NCI-H2107 (cell line): ENCODE measurements around the gene MAML2.
"Not testable (repeated sequence)": the region's sequence is repeated elsewhere in the genome, so short reads cannot be mapped to it uniquely, and the experiment has no call there.

Experiments
- DNase-seq: peaks from one replicate; lab custom pipeline; 2025; lab: John Stamatoyannopoulos, UW

MAML2 gene

DNA sequence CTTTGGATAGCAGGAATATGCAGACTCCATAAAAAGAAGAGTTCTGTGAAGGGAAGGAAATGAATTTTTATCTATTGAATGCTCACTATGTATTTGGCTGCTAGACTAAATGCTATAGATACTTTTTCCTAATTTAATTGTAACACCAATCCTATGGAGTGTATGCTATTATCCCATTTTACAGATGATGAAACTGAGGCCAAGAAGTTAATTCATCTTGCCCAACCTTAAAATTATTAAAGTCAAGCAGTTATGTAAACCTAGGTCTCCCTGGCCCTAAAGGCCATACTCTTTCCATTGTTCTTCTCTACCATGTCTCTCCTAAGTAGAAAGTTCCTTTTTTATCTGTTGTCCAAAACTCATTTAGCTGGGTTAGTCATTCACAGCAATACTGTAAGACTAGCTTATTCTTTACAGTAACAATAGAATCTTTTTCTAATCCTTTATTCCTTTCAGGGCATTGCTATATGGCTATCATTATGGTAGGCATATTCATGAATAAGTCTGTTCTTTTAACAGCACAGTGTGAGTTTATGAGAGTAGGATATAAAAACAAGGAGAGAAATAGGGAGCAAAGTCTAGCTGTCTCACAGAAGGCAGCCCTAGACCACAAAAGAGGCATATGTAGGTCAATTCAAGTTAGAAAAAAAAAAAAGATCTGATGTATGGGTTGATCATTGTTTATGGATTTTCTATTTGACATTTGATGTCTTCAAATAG, 50.5 kb downstream of the MAML2 start:
- no peak for DNase-seq

- no peak for DNase-seq
Observed at GRCh38 chr11:96290631-96291030, 52.4 kb downstream of the MAML2 start.

GRCh38 chr11:96290031-96290430, 53.0 kb downstream of the MAML2 start:
- no peak for DNase-seq

DNA sequence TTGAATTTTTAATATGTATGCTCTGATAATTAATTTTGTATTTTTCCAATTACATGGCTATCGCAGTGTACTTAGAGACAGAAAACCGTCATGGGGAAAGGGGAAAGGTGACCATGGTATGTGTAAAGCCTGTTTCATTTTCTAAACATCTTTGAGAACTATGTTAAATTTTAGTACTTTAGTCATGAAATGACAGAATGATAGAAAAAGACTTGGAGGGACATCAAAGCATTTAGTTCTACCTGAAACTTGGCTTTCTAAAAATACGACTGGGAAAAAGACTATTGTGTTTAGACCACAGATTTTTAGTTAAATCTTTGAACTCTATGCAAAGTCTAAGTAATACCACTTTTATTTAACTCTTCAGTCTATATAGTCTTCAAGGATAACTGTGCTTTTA, 54.1 kb downstream of the MAML2 start:
- no peak for DNase-seq

DNA sequence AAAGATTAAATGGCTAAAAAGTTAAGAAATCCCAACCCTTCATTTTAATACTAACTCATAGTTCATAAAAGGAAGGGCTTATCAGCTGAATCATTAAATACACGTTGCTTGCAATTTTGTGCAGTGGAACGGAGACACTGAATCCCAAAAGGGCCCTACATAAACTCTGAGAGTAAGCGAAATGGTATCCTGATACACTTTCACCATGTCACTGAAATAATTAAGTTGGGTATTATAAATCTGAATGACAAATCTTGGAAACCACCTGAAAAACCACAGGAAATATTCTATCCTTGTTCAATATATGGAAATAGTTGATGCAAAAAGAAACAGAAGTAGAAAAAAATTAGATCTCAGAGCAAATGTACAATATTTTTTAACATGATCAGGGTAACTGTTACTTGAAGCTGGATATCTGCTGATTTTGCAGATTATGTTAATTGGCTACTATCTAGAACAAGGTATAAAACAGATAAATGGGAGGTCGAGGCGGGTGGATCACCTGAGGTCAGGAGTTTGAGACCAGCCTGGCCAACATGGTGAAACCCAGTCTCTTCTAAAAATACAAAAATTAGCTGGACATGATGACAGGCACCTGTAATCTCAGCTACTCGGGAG, 55.1 kb downstream of the MAML2 start:
- DNase-seq: no peak

GRCh38 chr11:96285985-96286384, 57.0 kb downstream of the MAML2 start:
- DNase-seq: not testable (repeated sequence)

DNA sequence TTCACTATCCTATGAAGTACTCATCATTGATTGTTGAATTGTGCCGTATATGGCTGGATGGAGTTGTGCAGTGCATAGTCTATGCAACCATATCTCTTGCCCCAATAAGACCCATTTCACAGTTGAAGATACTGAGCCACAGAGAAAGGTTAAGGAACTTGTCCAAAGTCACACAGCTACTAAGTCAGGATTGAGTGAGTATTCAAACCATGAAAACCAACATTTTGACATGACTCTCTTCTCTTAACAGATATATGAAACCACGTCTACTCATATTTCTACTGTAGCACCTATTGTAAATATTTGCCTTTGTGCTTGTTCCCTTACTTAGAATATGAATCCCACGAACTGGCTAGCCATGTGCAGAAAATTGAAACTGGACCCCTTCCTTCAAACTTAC, 58.1 kb downstream of the MAML2 start:
- no peak for DNase-seq

DNA sequence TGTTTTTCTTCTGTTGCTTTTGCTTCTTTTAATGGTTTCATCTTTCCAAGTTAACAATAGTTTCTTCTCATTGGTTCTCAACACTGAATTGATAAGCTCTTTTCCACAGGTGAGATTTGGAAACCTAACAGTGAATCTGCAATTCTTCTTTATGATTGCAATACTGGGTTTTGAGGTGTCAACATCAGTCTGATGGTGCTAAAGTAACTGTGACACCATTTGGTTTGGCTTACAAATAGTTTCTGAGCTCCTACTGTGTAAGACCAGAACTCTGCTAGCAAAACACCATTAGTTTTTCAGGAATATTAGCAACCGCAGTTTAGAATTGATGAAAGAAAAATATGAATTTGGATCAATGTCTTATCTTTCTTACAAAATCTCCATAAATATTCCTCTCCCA, 58.6 kb downstream of the MAML2 start:
- DNase-seq: no peak

DNA sequence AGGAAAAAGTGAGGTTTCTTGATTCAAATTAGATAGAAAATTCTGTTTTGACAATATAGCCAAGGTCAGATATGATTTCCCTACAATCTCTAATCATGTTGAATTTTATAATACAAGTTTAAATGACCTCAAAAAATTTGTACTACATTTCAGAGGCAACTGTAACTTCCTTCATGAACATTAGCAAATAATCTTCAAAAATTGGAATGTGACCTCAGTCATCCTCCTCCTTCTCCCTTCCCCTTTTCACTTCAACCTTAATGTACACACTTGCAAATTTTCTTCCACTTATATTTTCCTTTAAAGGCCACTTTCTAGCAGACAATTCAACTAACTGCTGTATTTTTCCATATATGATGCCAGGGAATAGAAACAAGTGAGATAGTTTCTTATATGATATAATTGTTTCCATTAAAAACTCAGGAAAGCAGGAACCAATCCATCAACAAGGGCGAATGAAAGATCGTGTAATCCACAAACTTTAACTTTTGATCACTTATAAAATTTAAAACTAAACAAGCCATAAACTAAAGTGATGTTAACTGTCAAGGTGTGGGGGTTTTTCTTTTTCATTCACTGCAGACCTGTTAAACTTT, 60.3 kb downstream of the MAML2 start:
- no peak for DNase-seq

GRCh38 chr11:96280444-96280843, 62.6 kb downstream of the MAML2 start:
- DNase-seq: no peak

GRCh38 chr11:96279896-96280290, 63.1 kb downstream of the MAML2 start:
- no peak for DNase-seq

- no peak for DNase-seq
Observed at GRCh38 chr11:96279018-96279895, 63.7 kb downstream of the MAML2 start.

DNA sequence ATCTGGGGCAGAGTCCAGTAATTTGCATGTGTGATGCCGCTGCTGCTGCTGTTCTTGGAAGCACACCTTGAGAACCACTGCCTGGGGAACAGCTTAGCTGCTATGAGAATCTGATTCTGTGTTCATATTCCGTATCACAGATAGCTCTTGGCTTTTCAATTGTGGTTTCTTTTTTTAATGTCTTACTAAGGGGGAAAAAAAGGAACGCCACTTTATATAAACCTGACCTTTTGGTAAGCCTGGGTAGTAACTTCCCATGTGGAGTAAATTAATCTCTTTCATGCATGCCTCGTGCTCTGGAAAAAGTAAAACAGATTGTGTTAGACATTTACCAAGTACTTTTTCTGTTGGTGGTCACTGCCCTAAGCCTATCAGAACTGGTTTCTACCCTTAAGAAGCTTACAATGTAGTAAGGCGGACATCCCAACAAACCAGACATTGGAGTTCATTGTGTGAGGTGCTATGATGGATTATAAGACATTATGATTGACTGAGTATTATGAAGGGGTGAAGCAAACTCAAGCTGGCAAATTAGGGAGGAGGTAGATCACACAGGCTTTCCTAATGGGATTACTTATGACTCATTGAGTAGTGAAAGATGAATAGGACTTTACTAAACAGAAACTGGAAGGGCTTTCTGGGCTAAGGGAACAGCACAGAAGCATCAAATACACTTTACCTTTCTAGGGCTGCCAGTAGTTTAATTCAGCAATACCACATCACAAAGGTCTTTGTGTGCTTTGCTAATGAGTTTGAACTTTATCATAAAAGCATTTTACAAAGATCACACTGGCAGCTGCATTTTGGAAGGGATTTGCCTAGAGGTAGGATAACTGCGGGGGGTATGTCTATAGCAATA, 64.7 kb downstream of the MAML2 start:
- DNase-seq: no peak

DNA sequence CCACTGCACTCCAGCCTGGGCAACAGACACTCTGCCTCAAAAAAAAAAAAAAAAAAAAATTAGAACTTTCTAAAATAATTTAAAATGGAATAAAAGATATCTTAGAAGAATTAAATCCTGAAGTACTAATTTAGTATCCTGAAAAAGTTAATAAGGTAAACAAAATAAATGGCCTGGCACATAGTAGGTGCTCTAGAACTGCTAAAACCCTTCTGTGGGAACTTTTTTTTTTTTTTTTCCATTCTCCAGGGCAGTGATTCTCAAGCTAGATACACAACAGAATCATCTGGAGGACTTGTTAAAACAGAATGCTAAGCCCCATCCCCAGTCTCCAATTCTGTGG, 65.3 kb downstream of the MAML2 start:
- DNase-seq: no peak

GRCh38 chr11:96276836-96277235, 66.2 kb downstream of the MAML2 start:
- no peak for DNase-seq

DNA sequence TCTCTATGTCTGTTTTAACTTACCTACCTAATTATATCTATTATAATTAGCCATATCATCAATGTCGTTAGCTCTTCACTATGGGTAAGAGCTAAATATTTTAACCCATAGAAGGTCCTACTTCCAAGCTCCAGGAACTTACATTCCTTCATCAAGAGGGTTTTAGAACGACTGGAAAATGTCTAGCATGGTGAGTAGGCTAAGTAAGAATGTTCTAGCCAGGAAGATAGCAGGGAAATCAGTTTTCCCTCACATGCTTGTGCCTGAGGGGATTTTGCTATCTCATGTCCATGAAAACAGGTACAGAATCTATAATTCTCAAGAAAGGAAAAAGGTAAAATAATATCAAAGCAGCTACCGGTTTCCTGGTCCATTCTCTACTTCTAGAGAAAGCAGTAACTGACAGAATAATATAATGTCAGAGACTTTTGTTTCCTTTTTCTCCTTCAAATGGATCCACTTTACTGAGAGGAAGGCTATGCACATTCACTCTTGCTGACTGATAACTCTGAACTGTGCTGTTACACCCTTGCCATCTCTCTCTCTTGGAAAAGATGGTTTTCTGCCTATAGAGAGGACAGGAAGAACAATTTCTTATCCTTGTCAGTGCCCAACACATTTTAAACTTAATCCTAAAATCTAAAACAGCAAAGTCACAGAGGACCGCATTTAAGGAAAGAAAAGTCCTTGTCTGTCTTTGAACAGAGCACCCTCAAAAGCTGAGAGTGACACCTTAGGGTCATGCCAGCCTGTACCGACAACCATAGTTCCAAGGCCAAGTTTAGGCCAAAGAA, 67.0 kb downstream of the MAML2 start:
- DNase-seq: no peak

GRCh38 chr11:96273507-96273906, 69.5 kb downstream of the MAML2 start:
- no peak for DNase-seq

DNA sequence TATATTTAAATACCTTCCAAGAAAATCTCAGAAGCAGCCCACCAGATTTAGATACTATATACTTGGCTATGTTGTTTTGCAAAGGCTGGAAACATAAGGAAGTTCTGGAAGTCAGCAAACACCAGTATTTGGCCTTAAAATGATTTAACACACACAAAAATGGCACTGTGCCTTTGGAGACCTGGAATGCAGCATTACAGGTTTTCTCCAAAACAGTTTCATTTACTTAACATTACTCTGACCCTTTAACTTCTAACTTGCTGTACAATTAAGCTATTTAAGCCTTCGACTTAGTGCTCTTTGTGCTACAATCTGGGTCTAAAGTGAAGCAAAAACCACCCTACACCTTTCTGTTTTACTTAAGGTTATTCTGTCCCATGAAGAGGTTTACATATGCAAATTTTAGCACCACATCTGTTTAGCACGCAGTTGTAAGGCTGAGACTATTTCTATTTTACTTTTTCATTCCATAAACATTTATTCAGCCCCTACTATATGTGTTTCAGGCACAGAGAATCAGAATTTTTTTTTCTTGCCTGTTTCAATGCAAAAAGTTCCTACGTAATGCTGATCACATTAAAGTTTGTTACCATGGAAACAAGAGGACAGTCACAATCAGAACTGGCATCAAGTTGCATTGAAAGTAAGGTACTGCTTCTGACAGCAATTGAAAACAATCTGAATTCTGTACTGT, 70.3 kb downstream of the MAML2 start:
- no peak for DNase-seq

DNA sequence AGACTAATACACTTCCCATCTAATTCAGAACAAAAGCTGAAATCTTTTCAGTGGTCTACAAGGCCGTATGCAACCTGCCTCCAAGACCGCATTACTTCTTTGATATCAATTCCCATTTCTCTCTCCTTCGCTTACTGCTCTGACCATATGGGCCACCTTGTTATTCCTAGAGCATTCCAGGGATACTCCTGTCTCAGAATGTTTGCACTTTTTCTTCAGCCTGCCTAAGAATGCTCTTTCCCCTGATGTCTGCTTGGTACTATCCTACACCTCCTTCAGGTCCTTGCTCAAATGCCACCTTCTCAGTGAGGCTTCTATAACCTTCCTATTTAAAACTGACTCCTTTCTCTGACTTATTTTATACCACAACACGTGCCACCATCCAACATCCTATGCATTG, 71.2 kb downstream of the MAML2 start:
- DNase-seq: no peak

DNA sequence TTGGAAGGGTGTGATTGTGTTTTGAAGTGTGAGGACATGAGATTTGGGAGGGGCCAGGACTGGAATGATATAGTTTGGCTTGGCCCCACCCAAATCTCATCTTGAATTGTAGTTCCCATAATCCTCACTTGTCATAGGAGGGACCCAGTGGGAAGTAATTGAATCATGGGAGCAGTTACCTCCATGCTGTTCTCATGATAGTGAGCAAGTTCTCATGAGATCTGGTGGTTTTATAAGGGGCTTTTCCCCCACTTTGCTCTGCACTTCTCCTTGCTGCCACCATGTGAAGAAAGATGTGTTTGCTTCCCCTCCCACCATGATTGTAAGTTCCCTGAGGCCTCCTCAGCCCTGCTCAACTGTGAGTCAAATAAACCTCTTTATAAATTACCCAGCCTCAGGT, 71.6 kb downstream of the MAML2 start:
- DNase-seq: not testable (repeated sequence)
